ENCODE measurements around the gene ZNF473. TPM values are rescaled to one million over a fixed set of nuclear protein-coding genes. Genes with fewer than 3 reads are reported as not detected.
"Not testable (repeated sequence)": the region's sequence is repeated elsewhere in the genome, so short reads cannot be mapped to it uniquely, and the experiment has no call there.

Gene ZNF473
- total RNA-seq, 1 experiment from 2014 or later, result 13.9 TPM

DNA sequence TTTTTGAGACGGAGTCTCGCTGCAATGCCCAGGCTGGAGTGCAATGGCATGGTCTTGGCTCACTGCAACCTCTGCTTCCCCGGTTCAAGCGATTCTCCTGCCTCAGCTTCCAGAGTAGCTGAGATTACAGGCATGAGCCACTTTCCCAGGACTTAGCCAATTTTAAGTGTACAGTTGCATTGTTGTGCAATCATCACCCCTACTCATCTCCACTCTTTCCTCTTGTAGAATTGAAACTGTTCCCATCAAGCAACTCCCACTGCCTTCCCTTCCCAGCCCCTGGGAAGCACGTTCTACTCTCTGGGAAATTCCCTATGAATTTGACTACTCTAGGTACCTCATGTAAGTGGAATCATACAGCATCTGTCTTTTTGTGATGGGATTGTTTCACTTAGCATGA, 53.2 kb downstream of the ZNF473 start:
- H3K27ac ChIP-seq; CTCF ChIA-PET; H3K9me3 ChIP-seq (ENCODE audit: insufficient read depth, low read depth); H3K4me3 ChIP-seq; POLR2A ChIA-PET (ENCODE audit: unreplicated experiment); BruUV-seq (replicated peaks); H4K20me1 ChIP-seq (ENCODE audit: insufficient read depth); H3K4me1 ChIP-seq (replicated peaks; ENCODE audit: insufficient read depth); DNase-seq; intact Hi-C loops (cut with micrococcal nuclease; ENCODE audit: unreplicated experiment); H3F3A ChIP-seq (ENCODE audit: insufficient read depth, low read depth); H3K36me3 ChIP-seq (ENCODE audit: low read depth); H3K79me2 ChIP-seq (ENCODE audit: low read depth); H2AFZ ChIP-seq; H3K4me2 ChIP-seq; H3K9me2 ChIP-seq (ENCODE audit: insufficient read depth): not testable (repeated sequence)
- peaks cover 36% of the 10 kb centered on the region for H3K27me3 ChIP-seq (ENCODE audit: insufficient read depth, low read depth)

DNA sequence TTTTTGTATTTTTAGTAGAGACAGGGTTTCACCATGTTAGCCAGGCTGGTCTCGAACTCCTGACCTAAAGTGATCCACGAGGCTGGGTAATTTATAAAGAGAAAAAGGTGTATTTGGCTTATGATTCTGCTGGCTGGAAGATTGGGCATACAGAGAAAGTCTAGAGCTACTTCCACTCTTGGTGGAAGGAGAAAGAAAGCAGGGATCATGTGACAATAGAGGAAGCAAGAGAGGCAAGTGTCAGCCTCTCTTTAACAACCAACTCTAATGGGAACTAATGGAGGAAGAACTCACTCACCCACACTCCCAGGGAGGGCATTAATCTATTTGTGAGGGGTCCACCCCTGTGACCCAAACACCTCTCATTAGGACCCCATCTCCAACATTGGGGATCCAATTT, 58.6 kb downstream of the ZNF473 start:
- H3K4me1 ChIP-seq (replicated peaks; ENCODE audit: insufficient read depth); H3K4me2 ChIP-seq; BruUV-seq (replicated peaks); H2AFZ ChIP-seq; H3K36me3 ChIP-seq (ENCODE audit: low read depth); H3K9me2 ChIP-seq (ENCODE audit: insufficient read depth); CTCF ChIA-PET; H3K4me3 ChIP-seq; H3K79me2 ChIP-seq (ENCODE audit: low read depth); DNase-seq; H3K27ac ChIP-seq; intact Hi-C loops (cut with micrococcal nuclease; ENCODE audit: unreplicated experiment); H4K20me1 ChIP-seq (ENCODE audit: insufficient read depth); H3K9me3 ChIP-seq (ENCODE audit: insufficient read depth, low read depth); H3F3A ChIP-seq (ENCODE audit: insufficient read depth, low read depth): not testable (repeated sequence)
- peaks cover 19% of the 10 kb centered on the region for H3K27me3 ChIP-seq (ENCODE audit: insufficient read depth, low read depth)
- POLR2A ChIA-PET (ENCODE audit: unreplicated experiment), result interaction anchor here (0.7 kb wide), 1 partner anchor 53 kb away, joined by 3 read pairs; no protein-coding TSS in a partner anchor

DNA sequence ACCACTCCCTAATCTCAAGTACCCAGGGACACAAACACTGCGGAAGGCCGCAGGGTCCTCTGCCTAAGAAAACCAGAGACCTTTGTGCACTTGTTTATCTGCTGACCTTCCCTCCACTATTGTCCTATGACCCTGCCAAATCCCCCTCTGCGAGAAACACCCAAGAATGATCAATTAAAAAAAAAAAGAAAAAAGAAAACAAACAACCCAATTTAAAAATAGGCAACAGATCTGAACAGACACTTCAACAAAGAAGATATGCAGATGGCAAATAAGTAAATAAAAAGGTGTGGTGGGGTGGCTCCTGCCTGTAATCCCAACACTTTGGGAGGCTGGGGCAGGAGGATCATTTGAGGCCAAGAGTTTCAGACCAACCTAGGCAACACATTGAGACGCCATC, 61.3 kb downstream of the ZNF473 start:
- intact Hi-C loops (cut with micrococcal nuclease; ENCODE audit: unreplicated experiment); H3K79me2 ChIP-seq (ENCODE audit: low read depth); H2AFZ ChIP-seq; CTCF ChIA-PET; POLR2A ChIA-PET (ENCODE audit: unreplicated experiment); H3K9me3 ChIP-seq (ENCODE audit: insufficient read depth, low read depth); H3K4me2 ChIP-seq; H3K4me3 ChIP-seq; H3K27ac ChIP-seq; H3F3A ChIP-seq (ENCODE audit: insufficient read depth, low read depth); BruUV-seq (replicated peaks); DNase-seq; H3K9me2 ChIP-seq (ENCODE audit: insufficient read depth); H3K4me1 ChIP-seq (replicated peaks; ENCODE audit: insufficient read depth); H4K20me1 ChIP-seq (ENCODE audit: insufficient read depth); H3K36me3 ChIP-seq (ENCODE audit: low read depth): not testable (repeated sequence)
- H3K27me3 ChIP-seq (ENCODE audit: insufficient read depth, low read depth), result peaks cover 18% of the 10 kb centered on the region; the same call in 1 of the 2 replicates

DNA sequence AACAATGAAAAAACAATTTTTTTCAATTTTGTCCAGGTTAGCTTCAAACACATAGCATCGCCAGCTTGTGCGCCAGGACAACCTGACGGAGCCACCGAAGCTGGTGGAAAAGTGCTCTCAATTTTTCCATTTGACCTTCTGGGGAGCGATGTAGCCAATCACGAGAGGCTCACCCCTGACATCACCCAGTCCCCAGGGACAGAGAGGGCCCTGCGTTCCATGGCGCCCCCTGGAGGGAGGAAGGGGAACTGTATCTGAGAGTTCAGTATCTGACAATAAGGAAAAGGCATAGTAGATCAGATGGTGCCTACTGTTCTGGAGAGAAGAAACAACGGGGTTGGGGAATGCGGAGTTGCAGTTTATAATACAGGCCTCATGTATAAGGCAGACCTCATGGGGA, 64.9 kb downstream of the ZNF473 start:
- H3F3A ChIP-seq (ENCODE audit: insufficient read depth, low read depth); H4K20me1 ChIP-seq (ENCODE audit: insufficient read depth); H3K4me1 ChIP-seq (replicated peaks; ENCODE audit: insufficient read depth); H3K4me3 ChIP-seq; intact Hi-C loops (cut with micrococcal nuclease; ENCODE audit: unreplicated experiment); DNase-seq; H3K79me2 ChIP-seq (ENCODE audit: low read depth); H3K9me3 ChIP-seq (ENCODE audit: insufficient read depth, low read depth); H2AFZ ChIP-seq; BruUV-seq (replicated peaks); POLR2A ChIA-PET (ENCODE audit: unreplicated experiment); H3K36me3 ChIP-seq (ENCODE audit: low read depth); CTCF ChIA-PET; H3K9me2 ChIP-seq (ENCODE audit: insufficient read depth); H3K4me2 ChIP-seq; H3K27ac ChIP-seq: not testable (repeated sequence)
- peaks cover 20% of the 10 kb centered on the region; the same call in 1 of the 2 replicates for H3K27me3 ChIP-seq (ENCODE audit: insufficient read depth, low read depth)
- TF ChIP-seq, protein P1, sequence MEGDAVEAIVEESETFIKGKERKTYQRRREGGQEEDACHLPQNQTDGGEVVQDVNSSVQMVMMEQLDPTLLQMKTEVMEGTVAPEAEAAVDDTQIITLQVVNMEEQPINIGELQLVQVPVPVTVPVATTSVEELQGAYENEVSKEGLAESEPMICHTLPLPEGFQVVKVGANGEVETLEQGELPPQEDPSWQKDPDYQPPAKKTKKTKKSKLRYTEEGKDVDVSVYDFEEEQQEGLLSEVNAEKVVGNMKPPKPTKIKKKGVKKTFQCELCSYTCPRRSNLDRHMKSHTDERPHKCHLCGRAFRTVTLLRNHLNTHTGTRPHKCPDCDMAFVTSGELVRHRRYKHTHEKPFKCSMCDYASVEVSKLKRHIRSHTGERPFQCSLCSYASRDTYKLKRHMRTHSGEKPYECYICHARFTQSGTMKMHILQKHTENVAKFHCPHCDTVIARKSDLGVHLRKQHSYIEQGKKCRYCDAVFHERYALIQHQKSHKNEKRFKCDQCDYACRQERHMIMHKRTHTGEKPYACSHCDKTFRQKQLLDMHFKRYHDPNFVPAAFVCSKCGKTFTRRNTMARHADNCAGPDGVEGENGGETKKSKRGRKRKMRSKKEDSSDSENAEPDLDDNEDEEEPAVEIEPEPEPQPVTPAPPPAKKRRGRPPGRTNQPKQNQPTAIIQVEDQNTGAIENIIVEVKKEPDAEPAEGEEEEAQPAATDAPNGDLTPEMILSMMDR (conservative IDR thresholded peaks at IDR 0.05), result peak; percentile 54

DNA sequence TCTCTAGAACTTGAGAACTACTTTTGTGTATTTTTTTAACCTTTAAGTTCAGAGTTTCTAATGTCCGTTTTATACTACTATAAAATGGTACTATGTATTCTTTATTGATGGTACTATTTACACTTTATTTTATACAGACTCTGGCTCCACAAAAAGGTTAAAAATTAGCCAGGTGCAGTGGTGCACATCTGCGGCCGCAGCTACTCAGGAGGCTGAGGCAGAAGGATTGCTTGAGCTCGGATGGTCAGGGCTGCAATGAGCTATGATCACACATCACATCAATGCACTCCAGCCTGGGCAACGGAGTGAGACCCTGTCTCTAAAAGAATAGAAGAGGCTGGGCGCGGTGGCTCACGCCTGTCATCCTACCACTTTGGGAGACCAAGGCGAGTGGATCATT, 66.0 kb downstream of the ZNF473 start:
- H3K36me3 ChIP-seq (ENCODE audit: low read depth); H3K4me1 ChIP-seq (replicated peaks; ENCODE audit: insufficient read depth); H3K27ac ChIP-seq; H2AFZ ChIP-seq; H3K4me3 ChIP-seq; H3K9me3 ChIP-seq (ENCODE audit: insufficient read depth, low read depth); DNase-seq; H3K9me2 ChIP-seq (ENCODE audit: insufficient read depth); H4K20me1 ChIP-seq (ENCODE audit: insufficient read depth); H3K79me2 ChIP-seq (ENCODE audit: low read depth); intact Hi-C loops (cut with micrococcal nuclease; ENCODE audit: unreplicated experiment); BruUV-seq (replicated peaks); CTCF ChIA-PET; H3K4me2 ChIP-seq; POLR2A ChIA-PET (ENCODE audit: unreplicated experiment); H3F3A ChIP-seq (ENCODE audit: insufficient read depth, low read depth): not testable (repeated sequence)
- peaks cover 14% of the 10 kb centered on the region; the same call in 1 of the 2 replicates for H3K27me3 ChIP-seq (ENCODE audit: insufficient read depth, low read depth)

DNA sequence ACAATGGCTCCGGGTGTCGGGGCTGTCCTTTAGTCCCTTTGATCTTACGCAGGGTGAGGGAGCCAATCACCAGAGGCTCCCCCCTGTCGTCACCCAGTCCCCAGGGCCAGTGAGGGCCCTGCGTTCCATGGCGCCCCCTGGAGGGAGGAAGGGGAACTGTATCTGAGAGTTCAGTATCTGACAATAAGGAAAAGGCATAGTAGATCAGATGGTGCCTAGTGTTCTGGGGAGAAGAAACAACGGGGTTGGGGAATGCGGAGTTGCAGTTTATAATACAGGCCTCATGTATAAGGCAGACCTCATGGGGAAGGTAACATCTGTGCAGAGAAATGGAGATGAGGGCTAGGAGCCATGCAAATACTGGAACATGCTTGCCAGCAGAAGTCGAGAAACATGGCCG, 66.8 kb downstream of the ZNF473 start:
- H3K9me3 ChIP-seq (ENCODE audit: insufficient read depth, low read depth); H3K4me2 ChIP-seq; H3K4me1 ChIP-seq (replicated peaks; ENCODE audit: insufficient read depth); intact Hi-C loops (cut with micrococcal nuclease; ENCODE audit: unreplicated experiment); H3K36me3 ChIP-seq (ENCODE audit: low read depth); H3K79me2 ChIP-seq (ENCODE audit: low read depth); DNase-seq; H3K4me3 ChIP-seq; H3K27me3 ChIP-seq (ENCODE audit: insufficient read depth, low read depth); BruUV-seq (replicated peaks); H2AFZ ChIP-seq; H3K9me2 ChIP-seq (ENCODE audit: insufficient read depth); CTCF ChIA-PET; H4K20me1 ChIP-seq (ENCODE audit: insufficient read depth); H3K27ac ChIP-seq; H3F3A ChIP-seq (ENCODE audit: insufficient read depth, low read depth); POLR2A ChIA-PET (ENCODE audit: unreplicated experiment): not testable (repeated sequence)

DNA sequence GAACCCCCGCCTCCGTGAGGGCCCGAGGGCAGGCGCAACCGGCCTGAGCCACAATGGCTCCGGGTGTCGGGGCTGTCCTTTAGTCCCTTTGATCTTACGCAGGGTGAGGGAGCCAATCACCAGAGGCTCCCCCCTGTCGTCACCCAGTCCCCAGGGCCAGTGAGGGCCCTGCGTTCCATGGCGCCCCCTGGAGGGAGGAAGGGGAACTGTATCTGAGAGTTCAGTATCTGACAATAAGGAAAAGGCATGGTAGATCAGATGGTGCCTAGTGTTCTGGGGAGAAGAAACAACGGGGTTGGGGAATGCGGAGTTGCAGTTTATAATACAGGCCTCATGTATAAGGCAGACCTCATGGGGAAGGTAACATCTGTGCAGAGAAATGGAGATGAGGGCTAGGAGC, 72.1 kb downstream of the ZNF473 start:
- H3F3A ChIP-seq (ENCODE audit: insufficient read depth, low read depth); H3K4me2 ChIP-seq; DNase-seq; H3K4me1 ChIP-seq (replicated peaks; ENCODE audit: insufficient read depth); POLR2A ChIA-PET (ENCODE audit: unreplicated experiment); H3K9me2 ChIP-seq (ENCODE audit: insufficient read depth); H3K27ac ChIP-seq; H3K9me3 ChIP-seq (ENCODE audit: insufficient read depth, low read depth); H3K79me2 ChIP-seq (ENCODE audit: low read depth); intact Hi-C loops (cut with micrococcal nuclease; ENCODE audit: unreplicated experiment); CTCF ChIA-PET; H3K36me3 ChIP-seq (ENCODE audit: low read depth); H4K20me1 ChIP-seq (ENCODE audit: insufficient read depth); H3K4me3 ChIP-seq; BruUV-seq (replicated peaks); H2AFZ ChIP-seq: not testable (repeated sequence)
- H3K27me3 ChIP-seq (ENCODE audit: insufficient read depth, low read depth), result peaks cover 16% of the 10 kb centered on the region

All from PC-9 (cell line).